MM.1S (cell line): ENCODE data around the gene DDX3X.
A peak's percentile ranks its signal among the peaks of the same experiment; 100 is the strongest.

Experiments
- DNase-seq: peaks from one replicate; pipeline ENCODE4 v3.0.0-alpha.2; 2015
- H2AFZ ChIP-seq: fragments of 300-600 bp; sonication (generic); 2 replicates; pipeline ENCODE4 v1.6.0; 2016; ENCODE audit warnings: antibody characterized with exemption, low read length
- H3F3A ChIP-seq: fragments of 300-600 bp; sonication (generic); 2 replicates; pipeline ENCODE4 v1.6.1; 2016; ENCODE audit warnings: mild to moderate bottlenecking, antibody characterized with exemption, low read length, moderate library complexity, mixed read lengths; ENCODE audit not compliant: insufficient read depth
- H3K27ac ChIP-seq: fragments of 300-600 bp; sonication (generic); 2 replicates; pipeline ENCODE4 v1.5.1; 2016; ENCODE audit warnings: mild to moderate bottlenecking, low read length
- H3K27me3 ChIP-seq: fragments of 300-600 bp; sonication (generic); replicated peaks from 2 replicates; pipeline ENCODE4 v1.6.0; 2016; ENCODE audit warnings: low read length; ENCODE audit not compliant: insufficient read depth
- H3K36me3 ChIP-seq: fragments of 300-600 bp; sonication (generic); replicated peaks from 2 replicates; pipeline ENCODE4 v1.6.1; 2016; ENCODE audit warnings: mild to moderate bottlenecking, low read length, mixed read lengths; ENCODE audit not compliant: insufficient read depth
- H3K4me1 ChIP-seq: fragments of 300-600 bp; sonication (generic); 2 replicates; pipeline ENCODE4 v1.6.1; 2016; ENCODE audit warnings: low read length, mixed read lengths
- H3K4me2 ChIP-seq: fragments of 300-600 bp; sonication (generic); 2 replicates; pipeline ENCODE4 v1.6.0; 2016; ENCODE audit warnings: low read depth, low read length
- H3K4me3 ChIP-seq: fragments of 300-600 bp; sonication (generic); 2 replicates; pipeline ENCODE4 v1.5.1; 2016; ENCODE audit warnings: low read length, mixed read lengths
- H3K79me2 ChIP-seq: fragments of 300-600 bp; sonication (generic); 2 replicates; pipeline ENCODE4 v1.6.1; 2016; ENCODE audit warnings: mixed run types, low read length, mixed read lengths
- H3K9ac ChIP-seq: fragments of 300-600 bp; sonication (generic); 2 replicates; pipeline ENCODE4 v1.6.1; 2016; ENCODE audit warnings: low read length, mixed read lengths
- H3K9me2 ChIP-seq: fragments of 300-600 bp; sonication (generic); replicated peaks from 2 replicates; pipeline ENCODE4 v1.6.1; 2016; ENCODE audit warnings: mild to moderate bottlenecking, low read length, mixed read lengths; ENCODE audit not compliant: insufficient read depth
- H3K9me3 ChIP-seq: fragments of 300-600 bp; sonication (generic); replicated peaks from 2 replicates; pipeline ENCODE4 v1.6.1; 2016; ENCODE audit warnings: mild to moderate bottlenecking, low read length, mixed read lengths; ENCODE audit not compliant: insufficient read depth
- H4K20me1 ChIP-seq: fragments of 300-600 bp; sonication (generic); 2 replicates; pipeline ENCODE4 v1.6.1; 2016; ENCODE audit warnings: mild to moderate bottlenecking, low read length, moderate library complexity, mixed read lengths; ENCODE audit not compliant: insufficient read depth
- CTCF ChIP-seq: fragments of 300-600 bp; sonication (generic); IDR thresholded peaks from 2 replicates; pipeline ENCODE4 v1.5.1; 2016; ENCODE audit warnings: antibody characterized with exemption, low read length, mixed read lengths
- EZH2 ChIP-seq: fragments of 300-600 bp; sonication (generic); optimal IDR thresholded peaks from 2 replicates; pipeline ENCODE3; 2017; ENCODE audit warnings: low read depth, mild to moderate bottlenecking, antibody characterized with exemption, low read length, mixed read lengths
- EZH2phosphoT487 ChIP-seq: fragments of 300-600 bp; sonication (generic); IDR thresholded peaks from 2 replicates; pipeline ENCODE4 v1.6.1; 2018; ENCODE audit warnings: antibody characterized with exemption, low read length

Gene DDX3X

DNA sequence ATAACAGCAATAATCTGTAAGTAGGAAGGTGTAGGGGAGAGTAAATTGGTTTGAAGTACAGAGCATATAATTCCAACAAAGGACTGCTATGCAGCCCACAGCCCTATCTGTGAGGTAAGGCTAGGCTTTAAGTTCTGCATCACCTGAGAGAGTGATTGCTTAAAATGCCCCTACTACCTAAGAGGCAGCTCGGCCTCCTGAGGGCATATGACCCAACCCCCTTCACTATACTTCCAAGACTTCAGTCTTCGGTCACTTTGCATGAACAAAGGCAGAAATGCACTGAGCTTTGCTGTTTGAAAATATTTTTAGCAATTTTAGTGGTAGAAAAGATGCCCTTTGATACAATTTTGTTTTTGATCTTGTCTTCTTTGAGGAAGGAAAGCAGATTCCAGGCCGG, 4.9 kb upstream of the DDX3X start:
- Histone ChIP-seq H4K20me1 (no peaks in the 10 kb centered on the region), H3K9ac (no peak overlapping the region), H3K4me2 (no peak overlapping the region), H3K4me3 (no peak overlapping the region), H3K27me3 (no peaks in the 10 kb centered on the region), H3K27ac (no peak overlapping the region), H3F3A (peaks cover 32% of the 10 kb centered on the region), H3K4me1 (0 out of 2 replicates have a peak, but pooled peaks cover 3% of the 10 kb centered on the region), H3K36me3 (no peaks in the 10 kb centered on the region), H3K79me2 (peaks cover 1% of the 10 kb centered on the region), H3K9me3 (no peaks in the 10 kb centered on the region), H2AFZ (no peak overlapping the region), H3K9me2 (no peaks in the 10 kb centered on the region)
- TF ChIP-seq CTCF = no peak
- TF ChIP-seq EZH2phosphoT487 = no peak
- no peak for TF ChIP-seq EZH2
- no peak for DNase-seq

DNA sequence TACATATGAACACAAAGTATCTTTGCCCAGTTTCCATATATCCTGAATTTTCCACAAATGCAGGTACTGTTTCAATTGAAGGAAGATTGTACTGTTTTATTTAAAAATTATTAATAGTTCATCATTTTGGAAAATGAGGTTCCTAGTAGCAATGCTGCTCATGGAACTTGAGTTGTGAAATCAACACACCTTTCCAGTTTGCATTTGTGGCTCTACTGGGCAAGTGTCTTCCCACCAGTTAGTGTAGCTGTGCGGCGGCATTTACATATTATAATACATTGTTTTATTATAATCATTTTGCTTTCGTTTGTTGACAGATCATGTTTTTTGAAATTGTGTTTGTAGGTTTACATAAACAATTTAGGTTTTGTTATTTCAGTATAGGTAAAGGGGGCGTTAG, 2.0 kb upstream of the DDX3X start:
- Histone ChIP-seq H3K36me3 (no peaks in the 10 kb centered on the region; the same call in 1 of the 2 replicates), H4K20me1 (peaks cover 20% of the 10 kb centered on the region), H3K9me2 (no peaks in the 10 kb centered on the region), H3K79me2 (peaks cover 30% of the 10 kb centered on the region), H3K4me3 (peak overlapping the region; percentile 95), H3K27me3 (no peaks in the 10 kb centered on the region), H3K9ac (peak overlapping the region; percentile 100), H3K9me3 (no peaks in the 10 kb centered on the region), H3K4me1 (peaks cover 13% of the 10 kb centered on the region), H2AFZ (peak overlapping the region; percentile 77), H3K4me2 (peak overlapping the region; percentile 91), H3F3A (peaks cover 32% of the 10 kb centered on the region), H3K27ac (peak overlapping the region; percentile 100)
- no peak for DNase-seq
- TF ChIP-seq EZH2phosphoT487 = no peak
- no peak for TF ChIP-seq CTCF
- TF ChIP-seq EZH2 = no peak

- Histone ChIP-seq H3K9me2 (no peaks in the 10 kb centered on the region), H3K27ac (peak overlapping the region; percentile 100), H3K4me1 (peaks cover 16% of the 10 kb centered on the region), H3F3A (peaks cover 32% of the 10 kb centered on the region), H3K36me3 (no peaks in the 10 kb centered on the region; the same call in 1 of the 2 replicates), H2AFZ (no peak overlapping the region; the same call in 1 of the 2 replicates), H3K9me3 (no peaks in the 10 kb centered on the region), H4K20me1 (peaks cover 25% of the 10 kb centered on the region), H3K79me2 (peaks cover 35% of the 10 kb centered on the region), H3K9ac (peak overlapping the region; percentile 100), H3K27me3 (no peaks in the 10 kb centered on the region), H3K4me2 (peak overlapping the region; percentile 91), H3K4me3 (peak overlapping the region; percentile 95)
- peak; percentile 23 for DNase-seq
- TF ChIP-seq CTCF = no peak
- TF ChIP-seq EZH2phosphoT487 = no peak
- no peak for TF ChIP-seq EZH2
Measured at GRCh38 chrX:41332408-41333002, 1.5 kb upstream of the DDX3X start.
